Limb (tissue), 2 donors: ENCODE measurements around the gene SLC36A2.
"Not testable (repeated sequence)": the region's sequence is repeated elsewhere in the genome, so short reads cannot be mapped to it uniquely, and the experiment has no call there.

ENCODE experiments used
- DNase-seq, 2 donors: peaks; one replicate each; pipeline ENCODE4 v3.0.0-alpha.2; 2016; ENCODE audit errors: extremely low spot score in 2 of 2

Gene SLC36A2

DNA sequence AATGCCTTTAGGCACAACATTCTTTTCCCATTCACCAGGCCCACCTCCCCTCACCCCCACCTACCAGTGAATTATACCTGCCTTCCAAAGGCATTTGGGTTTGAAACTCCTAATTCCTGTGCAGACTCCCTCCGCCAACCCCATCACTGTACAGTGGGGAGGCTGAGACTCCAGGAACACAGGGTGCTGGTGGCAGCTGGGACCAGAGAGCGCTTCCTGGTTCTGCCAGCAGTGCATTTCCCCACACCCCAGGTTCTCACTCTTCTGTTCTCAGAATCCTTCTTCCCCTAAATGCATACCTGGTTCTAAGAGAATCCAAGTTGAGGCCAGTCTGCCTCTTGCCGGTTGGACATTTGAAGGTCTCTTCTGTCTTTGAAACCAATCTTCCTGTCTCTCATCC, 21.1 kb downstream of the SLC36A2 start:
- DNase-seq, result no peak

DNA sequence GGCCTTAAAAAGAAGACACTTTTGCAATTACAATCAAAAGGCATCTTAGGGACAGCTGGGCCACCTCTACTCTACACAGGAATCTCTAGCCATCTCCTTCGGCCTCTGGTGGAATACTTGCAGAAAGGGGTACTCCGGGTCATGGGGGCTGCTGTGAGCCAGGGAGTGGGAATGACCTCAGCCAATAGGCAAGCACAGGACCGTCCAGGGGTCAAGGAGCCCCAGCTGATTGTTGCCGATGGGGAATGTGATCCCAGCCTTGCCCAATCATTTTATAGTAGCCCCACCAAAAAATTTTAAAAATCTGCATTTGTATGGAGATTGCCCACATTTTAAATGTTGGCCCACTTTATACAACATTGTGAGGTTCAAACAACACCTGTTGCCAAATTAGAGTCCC, 26.9 kb downstream of the SLC36A2 start:
- no peak for DNase-seq

DNA sequence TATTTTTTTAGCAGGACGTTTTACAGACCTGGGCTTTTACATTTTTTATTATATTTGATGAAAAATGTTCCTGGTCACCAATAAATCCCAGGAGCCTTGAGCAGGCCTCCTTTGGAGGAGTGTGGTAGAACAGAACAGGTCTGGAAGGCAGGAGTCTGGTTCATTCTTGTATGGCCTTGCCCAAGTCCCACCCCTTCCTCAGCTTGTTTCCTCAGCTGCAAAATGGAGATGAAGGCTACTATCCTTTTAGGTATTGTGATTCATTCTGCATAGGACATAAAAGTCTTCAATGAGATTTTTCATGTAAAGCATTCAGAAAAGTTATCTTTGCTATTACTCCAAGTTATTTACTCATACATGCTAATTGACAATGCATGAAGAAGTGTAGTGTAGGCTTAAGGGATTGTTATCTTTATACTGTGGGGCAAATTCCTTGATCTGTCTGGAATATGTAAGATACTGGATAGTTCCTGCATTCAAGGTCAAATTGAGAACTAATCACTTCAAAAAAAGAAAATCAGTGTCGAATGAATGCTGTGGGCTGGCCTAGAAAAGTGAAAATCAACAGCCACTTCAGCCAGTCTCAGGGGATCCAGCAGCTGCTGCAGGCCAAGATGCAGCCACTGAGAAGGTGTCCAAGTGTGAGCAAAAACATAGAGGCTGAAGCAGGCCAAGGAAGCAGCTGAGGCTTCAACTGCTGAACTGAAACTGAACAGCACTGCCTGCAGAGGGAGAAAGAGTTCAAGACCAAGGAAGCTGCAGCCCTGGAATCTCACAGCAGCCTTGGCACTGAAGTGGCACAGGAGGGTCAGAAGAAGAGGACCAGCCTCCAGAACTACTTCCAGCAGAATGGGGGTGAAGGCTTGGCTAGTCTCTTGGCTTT, 28.3 kb downstream of the SLC36A2 start:
- peak in 1 of 2 donors; percentile 42 for DNase-seq

DNA sequence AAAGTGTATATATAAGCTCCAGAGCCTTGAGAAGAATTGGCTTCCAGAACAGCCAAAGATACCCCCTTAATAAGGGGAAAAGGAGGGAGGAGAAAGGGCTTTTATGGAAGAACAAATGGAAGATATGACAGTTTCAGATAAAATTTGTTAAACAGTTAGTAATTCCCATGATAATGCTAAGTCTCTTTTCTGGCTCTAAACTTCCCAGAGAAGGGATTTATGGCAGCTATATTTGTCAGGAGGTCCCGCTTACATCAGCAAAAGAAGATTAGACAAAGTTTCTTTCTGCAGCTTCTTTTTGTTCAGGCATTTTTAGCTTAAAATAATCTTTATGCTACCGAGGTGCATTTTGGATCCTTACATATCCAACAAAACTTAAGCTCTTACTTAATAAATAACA, 29.5 kb downstream of the SLC36A2 start:
- DNase-seq, result no peak

DNA sequence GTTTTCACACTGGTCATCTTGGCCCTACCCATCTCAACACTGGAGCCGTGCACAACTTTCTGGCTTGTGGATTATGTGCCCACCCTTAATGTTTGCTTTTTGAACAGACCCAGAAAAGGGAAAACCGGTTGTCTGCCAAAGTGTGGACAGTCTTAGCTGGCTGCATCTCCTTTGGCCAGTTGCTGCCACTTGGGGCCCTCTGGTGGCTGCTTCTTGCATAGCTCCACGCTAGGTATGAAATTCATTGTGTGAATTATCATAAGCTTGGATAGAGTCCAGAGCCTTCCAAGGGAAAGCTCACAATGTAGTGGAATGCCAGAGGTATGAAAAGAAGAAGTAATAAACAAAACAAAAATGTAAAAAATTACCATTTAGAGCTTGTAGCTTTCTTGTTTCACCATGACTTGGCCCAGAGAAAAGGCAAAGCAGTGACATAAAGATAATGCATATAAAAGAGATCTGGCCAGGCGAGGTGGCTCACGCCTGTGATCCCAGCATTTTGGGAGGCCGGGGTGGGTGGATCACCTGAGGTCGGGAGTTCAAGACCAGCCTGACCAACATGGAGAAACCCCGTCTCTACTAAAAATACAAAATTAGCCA, 31.3 kb downstream of the SLC36A2 start:
- DNase-seq, result peak; percentile 61 to 74

DNA sequence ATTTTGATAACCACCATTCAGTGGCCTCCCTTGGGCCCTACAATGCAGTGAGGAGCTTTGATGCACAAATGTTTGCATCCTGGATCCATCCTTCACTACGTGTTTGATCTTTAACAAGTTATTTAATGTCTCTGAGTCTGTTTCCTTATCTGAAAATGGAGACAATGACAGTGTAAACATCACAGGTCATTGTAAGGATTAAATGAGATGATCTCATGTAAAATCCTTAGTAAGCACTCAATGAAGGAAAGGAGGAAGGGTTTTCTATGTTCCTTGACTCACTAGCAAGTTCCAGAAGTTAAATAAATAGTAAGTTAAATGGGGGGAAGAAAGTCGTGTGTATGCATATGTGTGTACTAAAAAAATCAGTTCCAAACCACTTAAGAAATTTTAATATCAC, 34.0 kb downstream of the SLC36A2 start:
- no peak for DNase-seq

DNA sequence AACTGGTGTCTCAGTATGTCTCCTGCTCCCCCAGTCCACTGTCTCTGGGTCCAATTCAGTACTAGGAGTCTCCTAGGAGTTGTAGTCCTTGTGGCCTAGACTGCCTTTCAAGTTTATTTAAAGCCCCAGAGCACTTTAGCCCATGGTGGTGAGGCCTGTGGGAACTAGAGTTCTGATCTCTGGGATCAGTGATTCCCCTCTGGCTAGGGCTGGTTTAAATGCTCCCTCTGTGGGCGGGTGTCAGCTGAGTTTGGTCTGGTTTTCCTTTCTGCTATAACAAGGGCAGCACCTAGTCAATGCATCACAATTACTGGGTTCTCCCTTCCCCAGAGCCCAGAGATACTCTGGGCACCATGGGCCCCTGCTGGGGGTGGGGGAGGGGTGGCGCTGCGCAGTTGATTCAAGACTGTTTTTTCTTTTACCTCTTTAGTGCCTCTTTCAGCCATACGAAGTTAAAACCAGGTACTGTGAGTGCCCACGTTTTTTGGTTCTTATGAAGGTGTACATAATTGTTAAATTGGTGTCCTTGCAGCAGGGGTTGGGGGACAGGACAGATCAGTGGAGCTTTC, 34.5 kb downstream of the SLC36A2 start:
- DNase-seq, result no peak

DNA sequence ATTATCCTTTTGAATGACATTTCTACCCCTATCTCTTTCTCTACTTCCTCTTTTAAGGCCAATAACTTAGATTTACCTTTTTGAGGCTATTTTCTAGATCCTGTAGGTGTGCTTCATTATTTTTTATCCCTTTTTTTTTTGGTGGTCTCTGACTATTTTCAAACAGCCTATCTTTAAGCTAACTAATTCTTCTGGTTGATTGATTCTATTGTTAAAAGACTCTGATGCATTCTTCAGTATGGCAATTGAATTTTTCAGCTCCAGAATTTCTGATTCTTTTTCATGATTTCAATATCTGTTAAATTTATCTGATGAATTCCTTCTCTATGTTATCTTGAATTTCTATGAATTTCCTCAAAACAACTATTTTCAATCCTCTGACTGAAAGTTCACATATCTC, 36.4 kb downstream of the SLC36A2 start:
- no peak for DNase-seq

DNA sequence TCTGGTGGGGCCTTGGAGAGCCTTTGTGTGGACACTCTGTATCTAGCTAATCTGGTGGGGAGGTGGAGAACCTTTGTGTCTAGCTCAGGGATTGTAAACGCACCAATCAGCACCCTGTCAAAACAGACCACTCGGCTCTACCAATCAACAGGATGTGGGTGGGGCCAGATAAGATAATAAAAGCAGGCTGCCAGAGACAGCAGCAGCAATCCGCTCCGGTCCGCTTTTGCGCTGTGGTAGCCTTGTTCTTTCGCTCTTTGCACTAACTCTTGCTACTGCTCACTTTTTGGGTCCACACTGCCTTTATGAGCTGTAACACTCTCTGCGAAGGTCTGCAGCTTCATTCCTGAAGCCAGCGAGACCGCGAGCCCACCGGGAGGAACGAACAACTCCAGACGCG, 37.5 kb downstream of the SLC36A2 start:
- DNase-seq, result not testable (repeated sequence)

DNA sequence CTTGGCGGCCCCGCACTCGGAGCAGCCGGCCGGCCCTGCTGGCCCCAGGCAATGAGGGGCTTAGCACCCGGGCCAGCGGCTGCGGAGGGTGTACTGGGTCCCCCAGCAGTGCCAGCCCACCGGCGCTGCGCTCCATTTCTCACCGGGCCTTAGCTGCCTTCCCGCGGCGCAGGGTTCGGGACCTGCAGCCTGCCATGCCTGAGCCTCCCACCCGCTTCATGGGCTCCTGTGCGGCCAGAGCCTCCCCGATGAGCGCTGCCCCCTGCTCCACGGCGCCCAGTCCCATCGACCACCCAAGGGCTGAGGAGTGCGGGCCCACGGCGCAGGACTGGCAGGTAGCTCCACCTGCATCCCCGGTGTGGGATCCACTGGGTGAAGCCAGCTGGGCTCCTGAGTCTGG, 38.1 kb downstream of the SLC36A2 start:
- DNase-seq, result not testable (repeated sequence)

DNA sequence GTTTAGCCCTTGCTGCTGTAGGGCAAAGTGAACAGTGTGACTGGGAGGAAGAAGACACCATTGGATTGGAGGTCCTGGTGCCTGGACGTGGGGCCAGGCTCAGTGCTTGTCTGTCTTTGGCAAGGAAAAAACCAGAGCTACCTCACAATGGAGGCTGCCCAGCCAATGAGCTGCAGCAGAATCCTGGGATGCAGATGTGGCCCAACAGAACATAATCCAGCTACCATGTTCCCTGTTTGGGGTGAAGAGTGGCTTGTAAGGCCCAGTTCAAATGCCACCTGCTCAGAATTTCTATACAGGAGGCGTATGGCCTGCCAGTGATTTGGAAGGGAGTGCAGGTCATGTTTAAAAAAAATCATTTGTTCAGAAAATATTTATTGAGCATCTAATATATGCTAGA, 43.7 kb downstream of the SLC36A2 start, which contains the start of gene SLC36A3:
Gene SLC36A3 (minus strand): TSS at position 101 of the 400 bp plus-strand sequence. CDS start 412 bp downstream, outside the sequence.
- DNase-seq, result no peak

DNA sequence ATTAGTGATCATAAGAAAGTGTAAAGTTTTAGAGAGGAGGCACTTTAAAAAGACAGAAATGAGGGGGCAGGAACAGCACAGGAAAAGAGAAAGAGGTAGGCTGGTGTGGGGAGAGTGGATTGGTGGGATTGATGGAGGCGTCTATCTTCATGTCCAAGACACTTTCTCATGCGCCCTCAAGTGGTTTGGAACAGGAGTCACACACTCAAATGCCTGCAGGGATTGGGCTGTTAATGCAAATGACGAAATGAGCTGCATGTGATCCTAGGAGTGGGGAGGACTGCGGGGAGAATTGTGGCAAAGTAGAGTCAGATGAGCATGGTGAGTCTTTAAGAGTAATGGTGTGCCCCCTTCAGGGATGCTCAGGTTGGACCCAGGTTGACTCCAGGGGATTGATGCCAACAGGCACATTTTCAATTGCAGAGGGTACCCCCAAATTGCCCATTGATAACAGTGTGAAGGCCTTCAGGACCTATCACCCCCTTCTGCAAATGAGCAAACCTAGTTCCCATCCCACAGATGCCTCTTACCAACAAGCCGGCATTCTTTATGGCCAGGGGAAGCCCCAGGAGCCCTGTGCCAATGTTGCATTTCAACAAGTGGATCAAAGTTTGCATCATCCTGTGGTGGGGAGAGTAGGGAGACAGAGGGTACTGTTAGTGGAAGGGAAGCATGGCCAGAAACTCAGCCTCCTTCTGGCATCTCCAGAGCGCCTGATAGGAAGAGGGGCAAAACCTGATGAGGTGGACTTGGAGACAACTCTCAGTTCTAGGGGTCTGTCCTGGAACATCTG, 49.1 kb downstream of the SLC36A2 start:
- DNase-seq, result no peak

DNA sequence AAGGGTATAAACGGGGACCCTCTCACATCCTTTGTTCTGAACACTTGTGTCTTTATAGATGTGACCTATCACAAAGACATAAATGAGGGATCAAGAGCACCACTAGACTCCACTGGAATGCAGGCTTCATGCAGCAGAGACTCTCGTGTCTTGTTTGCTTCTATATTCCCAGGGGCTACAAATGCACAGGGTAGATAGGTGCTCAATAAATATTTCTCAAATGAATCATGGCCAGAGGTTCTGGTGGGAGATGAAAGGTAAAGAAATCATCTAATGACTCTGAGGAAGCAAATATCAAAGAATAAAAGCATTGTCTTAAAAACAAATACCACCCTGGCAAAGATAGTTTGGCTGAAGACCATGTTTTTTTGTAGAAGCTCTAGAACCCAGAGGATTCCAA, 50.4 kb downstream of the SLC36A2 start:
- DNase-seq, result no peak

DNA sequence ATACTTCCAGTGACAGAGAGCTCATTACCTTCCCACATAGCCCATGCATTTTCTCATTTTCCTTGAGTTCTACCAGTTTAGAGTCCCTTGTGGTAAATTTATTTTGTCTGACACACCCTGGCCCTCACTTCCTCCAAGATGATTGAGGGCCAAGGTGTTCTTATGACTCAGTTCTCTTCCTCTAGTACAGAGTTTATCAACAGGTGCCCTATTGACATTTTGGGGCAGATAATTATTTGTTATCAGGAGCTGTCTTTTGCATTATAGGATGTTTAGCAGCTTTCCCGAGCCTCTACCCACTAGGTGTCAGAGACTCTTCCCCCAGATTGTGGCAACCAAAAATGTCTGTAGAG, 50.9 kb downstream of the SLC36A2 start:
- DNase-seq, result no peak

DNA sequence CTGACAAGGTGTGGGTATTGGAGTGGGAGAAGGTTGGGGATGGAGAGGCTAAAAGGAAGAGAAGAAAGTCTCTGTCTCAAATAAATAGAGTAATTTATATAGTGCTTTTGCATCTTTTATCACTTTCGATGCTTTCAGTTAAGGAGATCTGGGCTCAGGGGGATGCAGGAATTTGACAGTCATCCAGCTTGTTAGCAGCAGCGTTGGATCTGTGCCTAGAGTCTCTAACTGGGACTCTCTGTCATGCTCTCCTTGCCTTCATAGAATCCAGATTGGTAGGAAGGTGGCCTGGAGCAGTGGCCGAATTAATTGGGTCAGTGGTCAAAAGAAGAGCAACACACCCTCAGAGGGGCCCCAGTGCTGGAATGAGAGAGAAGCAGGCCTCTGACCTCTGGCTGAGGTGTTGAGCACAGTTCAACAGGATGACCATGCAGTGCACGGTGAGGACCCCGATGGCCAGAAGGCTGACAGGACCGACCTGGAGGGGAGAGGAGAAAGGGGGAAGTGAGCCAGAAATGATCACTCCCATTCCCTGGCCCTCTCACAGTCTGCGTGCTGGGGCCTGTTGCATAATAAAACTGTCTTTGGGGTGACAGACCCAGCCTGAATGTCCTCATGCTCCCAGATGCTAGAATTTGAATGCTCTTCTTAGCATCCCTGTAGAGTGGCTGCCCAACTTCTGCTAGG, 51.4 kb downstream of the SLC36A2 start:
- no peak for DNase-seq

DNA sequence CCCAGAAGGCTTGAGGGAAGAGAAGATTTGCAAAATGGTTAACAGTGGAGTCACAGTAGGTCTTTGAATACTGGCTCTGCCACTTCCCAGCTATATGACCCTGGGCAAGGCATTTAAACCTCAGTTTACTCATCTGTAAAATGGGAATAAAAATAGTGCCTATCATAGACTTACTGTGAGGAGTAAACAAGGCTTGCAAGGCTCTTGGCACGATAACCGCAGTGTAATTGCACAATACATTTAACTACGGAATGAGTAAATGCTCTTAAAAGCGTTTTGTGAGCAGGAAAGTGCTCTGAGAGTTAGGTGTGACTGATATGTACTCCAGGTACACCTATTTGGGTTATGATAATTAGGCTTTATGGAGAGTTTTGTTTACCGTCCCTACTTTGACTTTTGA, 52.2 kb downstream of the SLC36A2 start:
- no peak for DNase-seq

DNA sequence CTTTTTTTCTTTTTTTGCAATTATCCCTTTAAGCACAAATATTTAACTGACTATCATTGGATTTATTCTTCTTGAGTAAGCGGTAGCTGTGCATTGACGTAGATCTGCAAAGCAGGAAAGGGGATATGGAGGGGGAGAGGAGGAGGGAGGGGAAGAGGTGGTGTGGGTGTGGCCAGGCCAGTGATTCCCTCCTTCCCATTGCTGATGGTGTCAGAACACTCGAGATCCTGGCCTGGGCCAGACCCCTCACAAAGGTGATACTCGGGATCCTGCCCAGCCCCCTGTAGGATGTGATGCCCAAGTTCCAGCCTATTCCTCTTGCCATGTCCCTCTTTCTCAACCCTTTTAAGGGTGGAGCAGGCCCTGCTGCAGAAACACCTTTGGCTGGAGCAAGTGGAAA, 53.7 kb downstream of the SLC36A2 start:
- no peak for DNase-seq

DNA sequence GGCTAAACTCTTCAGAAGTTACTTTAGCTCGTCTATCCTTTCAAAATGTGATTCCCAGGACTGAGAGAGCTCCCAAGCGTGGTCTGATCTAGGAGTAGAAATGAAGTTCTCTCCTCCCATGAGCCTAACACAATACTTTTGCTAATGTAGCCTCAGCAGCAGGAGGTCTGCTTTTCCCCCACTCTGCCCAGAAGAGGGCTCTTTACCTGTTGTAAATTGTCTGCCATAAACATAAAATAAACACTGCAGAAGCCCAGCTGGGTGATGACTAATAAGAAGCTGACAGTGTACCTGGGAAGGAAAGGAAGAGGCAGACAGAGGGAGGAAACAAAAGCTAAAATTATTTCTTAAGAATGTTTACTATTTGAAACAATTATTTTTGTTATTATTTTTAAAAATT, 59.2 kb downstream of the SLC36A2 start:
- no peak for DNase-seq

DNA sequence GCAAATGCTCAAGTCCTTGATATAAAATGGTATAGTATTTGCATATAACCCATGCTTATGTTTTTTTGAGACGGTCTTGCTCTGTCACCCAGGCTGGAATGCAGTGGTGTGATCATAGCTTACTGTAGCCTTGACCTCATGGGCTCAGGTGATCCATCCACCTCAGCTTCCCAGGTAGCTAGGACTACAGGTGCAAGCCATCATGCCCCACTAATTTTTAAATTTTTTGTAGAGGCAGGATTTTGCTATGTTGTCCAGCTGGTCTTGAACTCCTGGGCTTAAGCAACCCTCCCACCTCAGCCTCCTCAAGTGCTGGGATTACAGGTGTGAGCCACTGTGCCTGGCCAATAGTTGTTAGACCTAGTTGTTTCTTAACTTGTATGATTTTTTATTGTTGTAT, 61.1 kb downstream of the SLC36A2 start:
- DNase-seq, result no peak

DNA sequence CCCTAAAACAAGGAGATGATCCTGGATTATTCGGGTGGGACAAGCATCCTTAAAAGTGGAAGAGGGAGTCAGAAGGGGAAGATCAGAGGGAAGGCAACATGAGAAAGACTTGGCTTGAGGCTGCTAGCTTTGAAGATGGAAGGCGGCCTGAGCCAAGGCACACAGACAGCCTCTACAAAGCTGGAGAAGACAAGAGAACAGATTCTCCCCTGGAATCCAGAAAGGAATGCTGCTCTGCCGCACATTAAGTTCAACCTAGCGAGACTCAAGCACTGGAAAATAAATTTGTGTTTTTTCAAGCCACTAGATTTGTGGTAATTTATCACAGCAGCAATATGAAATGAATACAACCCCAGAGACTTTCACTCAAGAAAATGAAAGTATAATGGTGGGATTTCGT, 61.7 kb downstream of the SLC36A2 start:
- DNase-seq, result no peak

DNA sequence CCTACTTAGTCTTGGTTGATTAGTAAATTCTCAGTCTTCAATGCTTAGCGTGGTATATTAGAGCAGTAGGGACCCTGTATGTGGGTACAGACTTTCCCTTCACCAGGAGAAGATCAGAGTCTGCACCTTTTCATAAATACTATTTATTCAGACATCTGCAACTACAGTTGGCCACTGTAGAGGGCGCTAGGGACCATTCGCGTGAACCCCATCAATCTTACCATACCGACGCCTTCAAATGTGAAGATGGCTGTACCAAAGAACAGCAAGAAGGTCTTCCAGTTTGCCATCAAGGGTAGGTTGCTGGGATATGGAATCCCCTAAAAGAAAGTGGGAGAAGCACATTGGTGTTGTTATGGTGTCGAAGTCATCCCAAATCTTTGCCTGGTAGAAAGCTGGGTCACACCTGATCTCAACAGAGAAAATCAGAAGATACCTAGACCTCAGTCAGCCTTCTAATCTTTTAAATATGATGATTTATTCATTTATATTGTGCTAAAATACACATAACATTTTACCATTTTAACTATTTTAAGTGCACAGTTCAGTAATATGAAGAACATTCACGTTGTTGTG, 62.9 kb downstream of the SLC36A2 start:
- DNase-seq, result no peak
